Measurements from ENCODE around the gene EREG. TPM values are rescaled to one million over a fixed set of nuclear protein-coding genes. Genes with fewer than 3 reads are reported as not detected.

The EREG gene
- total and polyA plus RNA-seq, 9 of the 15 experiments (the other 6 are each of a cell fraction or from before 2014, with no cell fraction given): 0.97 to 7.3 (median 2.5) TPM

GRCh38 chr4:74433541-74434172, 68.7 kb downstream of the EREG start (continued):
- no peak for TF ChIP-seq PCBP1 (IDR thresholded peaks at IDR 0.05; ENCODE audit: low read depth, low read length, poor library complexity, severe bottlenecking)
- TF ChIP-seq PRDM10 (IDR thresholded peaks at IDR 0.05; ENCODE audit: partially characterized antibody): peak; percentile 90
- no peak for TF ChIP-seq RCOR1 (IDR thresholded peaks at IDR 0.05; ENCODE audit: borderline replicate concordance in 1 of 2, low read depth in 2 of 2, low read length in 2 of 2)
- TF ChIP-seq, protein P1, sequence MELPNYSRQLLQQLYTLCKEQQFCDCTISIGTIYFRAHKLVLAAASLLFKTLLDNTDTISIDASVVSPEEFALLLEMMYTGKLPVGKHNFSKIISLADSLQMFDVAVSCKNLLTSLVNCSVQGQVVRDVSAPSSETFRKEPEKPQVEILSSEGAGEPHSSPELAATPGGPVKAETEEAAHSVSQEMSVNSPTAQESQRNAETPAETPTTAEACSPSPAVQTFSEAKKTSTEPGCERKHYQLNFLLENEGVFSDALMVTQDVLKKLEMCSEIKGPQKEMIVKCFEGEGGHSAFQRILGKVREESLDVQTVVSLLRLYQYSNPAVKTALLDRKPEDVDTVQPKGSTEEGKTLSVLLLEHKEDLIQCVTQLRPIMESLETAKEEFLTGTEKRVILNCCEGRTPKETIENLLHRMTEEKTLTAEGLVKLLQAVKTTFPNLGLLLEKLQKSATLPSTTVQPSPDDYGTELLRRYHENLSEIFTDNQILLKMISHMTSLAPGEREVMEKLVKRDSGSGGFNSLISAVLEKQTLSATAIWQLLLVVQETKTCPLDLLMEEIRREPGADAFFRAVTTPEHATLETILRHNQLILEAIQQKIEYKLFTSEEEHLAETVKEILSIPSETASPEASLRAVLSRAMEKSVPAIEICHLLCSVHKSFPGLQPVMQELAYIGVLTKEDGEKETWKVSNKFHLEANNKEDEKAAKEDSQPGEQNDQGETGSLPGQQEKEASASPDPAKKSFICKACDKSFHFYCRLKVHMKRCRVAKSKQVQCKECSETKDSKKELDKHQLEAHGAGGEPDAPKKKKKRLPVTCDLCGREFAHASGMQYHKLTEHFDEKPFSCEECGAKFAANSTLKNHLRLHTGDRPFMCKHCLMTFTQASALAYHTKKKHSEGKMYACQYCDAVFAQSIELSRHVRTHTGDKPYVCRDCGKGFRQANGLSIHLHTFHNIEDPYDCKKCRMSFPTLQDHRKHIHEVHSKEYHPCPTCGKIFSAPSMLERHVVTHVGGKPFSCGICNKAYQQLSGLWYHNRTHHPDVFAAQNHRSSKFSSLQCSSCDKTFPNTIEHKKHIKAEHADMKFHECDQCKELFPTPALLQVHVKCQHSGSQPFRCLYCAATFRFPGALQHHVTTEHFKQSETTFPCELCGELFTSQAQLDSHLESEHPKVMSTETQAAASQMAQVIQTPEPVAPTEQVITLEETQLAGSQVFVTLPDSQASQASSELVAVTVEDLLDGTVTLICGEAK (IDR thresholded peaks at IDR 0.05): no peak
- TF ChIP-seq, protein P1 (CRISPR knock-in tag; IDR thresholded peaks at IDR 0.05): no peak
- peak; percentile 68; the same call in 1 of the 2 replicates for TF ChIP-seq FOXM1 (IDR thresholded peaks at IDR 0.05; ENCODE audit: low read depth)
- no peak for TF ChIP-seq FOXM1 (CRISPR knock-in tag; IDR thresholded peaks at IDR 0.05; ENCODE audit: low read depth)
- TF ChIP-seq, protein P2, sequence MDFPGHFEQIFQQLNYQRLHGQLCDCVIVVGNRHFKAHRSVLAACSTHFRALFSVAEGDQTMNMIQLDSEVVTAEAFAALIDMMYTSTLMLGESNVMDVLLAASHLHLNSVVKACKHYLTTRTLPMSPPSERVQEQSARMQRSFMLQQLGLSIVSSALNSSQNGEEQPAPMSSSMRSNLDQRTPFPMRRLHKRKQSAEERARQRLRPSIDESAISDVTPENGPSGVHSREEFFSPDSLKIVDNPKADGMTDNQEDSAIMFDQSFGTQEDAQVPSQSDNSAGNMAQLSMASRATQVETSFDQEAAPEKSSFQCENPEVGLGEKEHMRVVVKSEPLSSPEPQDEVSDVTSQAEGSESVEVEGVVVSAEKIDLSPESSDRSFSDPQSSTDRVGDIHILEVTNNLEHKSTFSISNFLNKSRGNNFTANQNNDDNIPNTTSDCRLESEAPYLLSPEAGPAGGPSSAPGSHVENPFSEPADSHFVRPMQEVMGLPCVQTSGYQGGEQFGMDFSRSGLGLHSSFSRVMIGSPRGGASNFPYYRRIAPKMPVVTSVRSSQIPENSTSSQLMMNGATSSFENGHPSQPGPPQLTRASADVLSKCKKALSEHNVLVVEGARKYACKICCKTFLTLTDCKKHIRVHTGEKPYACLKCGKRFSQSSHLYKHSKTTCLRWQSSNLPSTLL (IDR thresholded peaks at IDR 0.05): no peak
- no peak for TF ChIP-seq MCM2 (IDR thresholded peaks at IDR 0.05; ENCODE audit: low read depth)
- TF ChIP-seq SNAPC5 (CRISPR knock-in tag; IDR thresholded peaks at IDR 0.05): no peak
- no peak for TF ChIP-seq NELFE (IDR thresholded peaks at IDR 0.05; ENCODE audit: insufficient read depth, insufficient read length)
- TF ChIP-seq ZNF778 (CRISPR knock-in tag; IDR thresholded peaks at IDR 0.05): no peak

Measured in K562 (cell line).